Smooth muscle cell (in vitro differentiated cells): Measurements from ENCODE around the gene CIAO1. TPM values are rescaled to one million over a fixed set of nuclear protein-coding genes. Genes with fewer than 3 reads are reported as not detected.

ENCODE experiments used
- DNase-seq: peaks from one replicate; lab custom pipeline; 2025; ENCODE audit not compliant: unreplicated experiment; lab: John Stamatoyannopoulos, UW
- H2AFZ ChIP-seq: fragments of 200-600 bp; sonication (generic); 2 replicates; pipeline ENCODE4 v1.6.0; 2016; ENCODE audit warnings: antibody characterized with exemption, low read depth, mild to moderate bottlenecking
- H3F3A ChIP-seq: fragments of 200-600 bp; sonication (generic); 2 replicates; pipeline ENCODE4 v1.6.0; 2017; ENCODE audit warnings: antibody characterized with exemption, low read depth
- H3K27ac ChIP-seq: fragments of 200-600 bp; sonication (generic); 2 replicates; pipeline ENCODE4 v1.5.1; 2016; ENCODE audit warnings: low read depth, mild to moderate bottlenecking
- H3K27me3 ChIP-seq: fragments of 200-600 bp; sonication (generic); 2 replicates; pipeline ENCODE4 v1.6.1; 2016; ENCODE audit warnings: low read depth, mild to moderate bottlenecking
- H3K36me3 ChIP-seq: fragments of 200-600 bp; sonication (generic); 2 replicates; pipeline ENCODE4 v1.5.1; 2016; ENCODE audit warnings: low read depth
- H3K4me1 ChIP-seq: fragments of 200-600 bp; sonication (generic); 2 replicates; pipeline ENCODE4 v1.5.1; 2016; ENCODE audit warnings: low read depth
- H3K4me2 ChIP-seq: fragments of 200-600 bp; sonication (generic); 2 replicates; pipeline ENCODE4 v1.6.0; 2016; ENCODE audit warnings: mild to moderate bottlenecking
- H3K4me3 ChIP-seq: fragments of 200-600 bp; sonication (generic); 2 replicates; pipeline ENCODE4 v1.5.1; 2016; ENCODE audit warnings: mild to moderate bottlenecking
- H3K79me2 ChIP-seq: fragments of 200-600 bp; sonication (generic); 2 replicates; pipeline ENCODE4 v1.6.0; 2016; ENCODE audit warnings: low read depth, mild to moderate bottlenecking
- H3K9ac ChIP-seq: fragments of 200-600 bp; sonication (generic); 2 replicates; pipeline ENCODE4 v1.6.0; 2016; ENCODE audit warnings: low read depth
- H3K9me3 ChIP-seq: fragments of 200-600 bp; sonication (generic); replicated peaks from 2 replicates; pipeline ENCODE4 v1.5.1; 2016; ENCODE audit warnings: low read depth
- H4K20me1 ChIP-seq: fragments of 200-600 bp; sonication (generic); 2 replicates; pipeline ENCODE4 v1.6.0; 2016; ENCODE audit warnings: low read depth
- WGBS: methylation state at CpG from one replicate; pipeline ENCODE4 v1.1.7; 2016; ENCODE audit warnings: low lambda C conversion rate; 5-methylcytosine and 5-hydroxymethylcytosine counted together
- polyA plus RNA-seq: library from polyadenylated mRNA; unstranded; fragments of >200 nt; fragmentation: Nextera tagmentation; extraction: Ambion mirVana; gene quantifications from 2 replicates; pipeline ENCODE4 v1.2.1, GENCODE V29; 2016
- total RNA-seq: library from RNA; depleted of rRNA; stranded (reverse); fragments of >200 nt; gene quantifications from 2 replicates; pipeline ENCODE4 v1.2.3, GENCODE V29; 2014
- TF ChIP-seq, protein P1 (sequence below): fragments of 200-600 bp; sonication (generic); IDR thresholded peaks from 2 replicates; pipeline ENCODE4 v1.5.1; 2017; ENCODE audit warnings: borderline replicate concordance, mild to moderate bottlenecking, antibody characterized with exemption; ENCODE audit not compliant: insufficient read depth, poor library complexity, severe bottlenecking

Gene CIAO1
- total and polyA plus RNA-seq, 2 experiments from 2014 or later: 48.6 to 56.2 TPM

DNA sequence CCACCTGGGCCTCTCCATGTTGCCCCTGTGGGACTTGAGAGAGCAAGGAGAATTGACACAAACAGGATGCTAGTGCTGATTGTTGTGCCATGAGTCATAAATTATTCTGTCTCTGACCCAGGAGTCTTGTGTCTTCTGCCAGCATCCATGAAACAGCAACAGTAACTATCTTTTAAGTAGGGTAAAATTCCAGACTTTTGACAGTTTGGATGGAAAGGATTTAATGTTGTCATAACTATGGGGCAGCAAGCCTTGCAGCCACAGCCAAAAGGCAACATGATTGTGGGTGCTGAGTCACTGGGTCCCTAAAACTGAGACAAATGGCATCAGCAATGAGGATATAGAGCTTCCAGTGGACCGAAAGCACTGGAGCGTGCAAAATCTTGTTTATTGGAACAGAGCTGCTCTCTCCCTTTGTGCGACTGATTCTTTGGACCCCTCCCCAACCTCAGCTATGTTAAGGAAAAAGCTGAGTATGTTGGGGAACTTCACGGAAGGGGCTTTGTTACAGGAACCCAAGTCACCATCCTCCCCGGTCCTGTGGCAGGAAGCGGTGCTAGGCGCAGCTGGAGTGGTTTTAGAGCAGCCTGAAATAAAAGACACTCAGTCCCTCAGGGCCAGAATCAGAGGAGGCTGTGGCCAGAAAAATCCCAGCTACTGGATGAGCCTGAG lies 49.5 kb downstream of the CIAO1 start:
- no peak overlapping the region for H3K27ac ChIP-seq
- no peaks in the 10 kb centered on the region for H3K36me3 ChIP-seq
- no peaks in the 10 kb centered on the region for H3K9me3 ChIP-seq
- 90% methylated on average over 7 of the region's 7 CpGs for WGBS
- H3K4me2 ChIP-seq: no peak overlapping the region
- H3K79me2 ChIP-seq: no peaks in the 10 kb centered on the region
- no peaks in the 10 kb centered on the region for H4K20me1 ChIP-seq
- DNase-seq: no peak
- peaks cover 28% of the 10 kb centered on the region for H3K27me3 ChIP-seq
- no peaks in the 10 kb centered on the region for H3K4me1 ChIP-seq
- TF ChIP-seq, protein P1, sequence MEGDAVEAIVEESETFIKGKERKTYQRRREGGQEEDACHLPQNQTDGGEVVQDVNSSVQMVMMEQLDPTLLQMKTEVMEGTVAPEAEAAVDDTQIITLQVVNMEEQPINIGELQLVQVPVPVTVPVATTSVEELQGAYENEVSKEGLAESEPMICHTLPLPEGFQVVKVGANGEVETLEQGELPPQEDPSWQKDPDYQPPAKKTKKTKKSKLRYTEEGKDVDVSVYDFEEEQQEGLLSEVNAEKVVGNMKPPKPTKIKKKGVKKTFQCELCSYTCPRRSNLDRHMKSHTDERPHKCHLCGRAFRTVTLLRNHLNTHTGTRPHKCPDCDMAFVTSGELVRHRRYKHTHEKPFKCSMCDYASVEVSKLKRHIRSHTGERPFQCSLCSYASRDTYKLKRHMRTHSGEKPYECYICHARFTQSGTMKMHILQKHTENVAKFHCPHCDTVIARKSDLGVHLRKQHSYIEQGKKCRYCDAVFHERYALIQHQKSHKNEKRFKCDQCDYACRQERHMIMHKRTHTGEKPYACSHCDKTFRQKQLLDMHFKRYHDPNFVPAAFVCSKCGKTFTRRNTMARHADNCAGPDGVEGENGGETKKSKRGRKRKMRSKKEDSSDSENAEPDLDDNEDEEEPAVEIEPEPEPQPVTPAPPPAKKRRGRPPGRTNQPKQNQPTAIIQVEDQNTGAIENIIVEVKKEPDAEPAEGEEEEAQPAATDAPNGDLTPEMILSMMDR: no peak
- H3F3A ChIP-seq: no peaks in the 10 kb centered on the region
- H2AFZ ChIP-seq: no peak overlapping the region
- no peak overlapping the region for H3K9ac ChIP-seq
- no peak overlapping the region for H3K4me3 ChIP-seq

DNA sequence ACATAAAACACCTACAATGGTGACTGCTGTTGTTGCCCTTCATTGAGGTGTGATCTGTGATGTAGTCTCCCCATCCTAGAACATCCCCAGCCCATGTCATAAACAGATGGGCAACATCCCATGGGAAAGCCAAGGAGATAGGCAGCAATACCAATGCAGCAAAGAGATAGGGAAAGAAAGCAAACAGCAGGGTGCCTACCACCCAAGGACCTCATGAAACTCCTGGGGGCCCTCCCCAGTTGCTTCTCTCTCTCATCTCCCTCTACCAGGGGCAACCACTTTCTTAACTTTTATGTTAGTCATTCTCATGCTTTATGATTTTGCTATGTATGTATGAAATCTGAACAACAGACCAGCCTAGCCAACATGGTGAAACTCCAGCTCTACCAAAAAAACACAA lies 51.0 kb downstream of the CIAO1 start:
- Histone ChIP-seq H3K27ac (no peak overlapping the region), H3K9me3 (no peaks in the 10 kb centered on the region)
- no peak for DNase-seq

DNA sequence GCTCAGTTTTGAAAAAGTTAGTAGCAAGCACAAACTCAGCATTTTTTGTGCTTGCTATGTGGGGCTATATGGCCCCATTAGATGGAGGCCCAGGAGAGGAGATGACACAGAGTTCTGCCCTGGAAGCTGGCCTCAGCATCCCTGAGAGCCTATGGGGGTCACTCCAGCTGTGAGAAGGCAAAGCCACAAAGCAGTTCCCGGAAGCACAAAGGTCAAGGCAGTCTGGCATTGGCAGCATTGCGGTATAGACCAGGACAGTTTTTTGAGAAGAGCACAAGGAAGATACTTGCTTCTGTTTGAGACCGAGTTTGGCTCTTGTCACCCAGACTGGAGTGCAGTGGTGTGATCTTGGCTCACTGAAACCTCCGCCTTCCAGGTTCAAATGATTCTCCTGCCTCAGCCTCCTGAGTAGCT lies 51.6 kb downstream of the CIAO1 start:
- no peak overlapping the region for H3K27ac ChIP-seq
- H3K9me3 ChIP-seq: no peaks in the 10 kb centered on the region
- TF ChIP-seq, protein P1: no peak
- H3F3A ChIP-seq: no peaks in the 10 kb centered on the region
- H3K9ac ChIP-seq: no peak overlapping the region
- H3K27me3 ChIP-seq: peaks cover 49% of the 10 kb centered on the region
- no peak overlapping the region for H2AFZ ChIP-seq
- H3K79me2 ChIP-seq: no peaks in the 10 kb centered on the region
- H3K4me1 ChIP-seq: peaks cover 6% of the 10 kb centered on the region
- H4K20me1 ChIP-seq: no peaks in the 10 kb centered on the region
- no peak overlapping the region for H3K4me2 ChIP-seq
- no peaks in the 10 kb centered on the region for H3K36me3 ChIP-seq
- H3K4me3 ChIP-seq: no peak overlapping the region
- WGBS: 96% methylated on average over 4 of the region's 4 CpGs
- no peak for DNase-seq

More for the DNA sequence above, 51.0 kb downstream of the CIAO1 start:
- Histone ChIP-seq H3K4me2 (no peak overlapping the region), H4K20me1 (no peaks in the 10 kb centered on the region), H3K79me2 (no peaks in the 10 kb centered on the region), H2AFZ (no peak overlapping the region), H3K36me3 (no peaks in the 10 kb centered on the region), H3K4me1 (peaks cover 6% of the 10 kb centered on the region), H3K9ac (no peak overlapping the region), H3K4me3 (no peak overlapping the region), H3K27me3 (peaks cover 43% of the 10 kb centered on the region), H3F3A (no peaks in the 10 kb centered on the region)
- TF ChIP-seq, protein P1: no peak

DNA sequence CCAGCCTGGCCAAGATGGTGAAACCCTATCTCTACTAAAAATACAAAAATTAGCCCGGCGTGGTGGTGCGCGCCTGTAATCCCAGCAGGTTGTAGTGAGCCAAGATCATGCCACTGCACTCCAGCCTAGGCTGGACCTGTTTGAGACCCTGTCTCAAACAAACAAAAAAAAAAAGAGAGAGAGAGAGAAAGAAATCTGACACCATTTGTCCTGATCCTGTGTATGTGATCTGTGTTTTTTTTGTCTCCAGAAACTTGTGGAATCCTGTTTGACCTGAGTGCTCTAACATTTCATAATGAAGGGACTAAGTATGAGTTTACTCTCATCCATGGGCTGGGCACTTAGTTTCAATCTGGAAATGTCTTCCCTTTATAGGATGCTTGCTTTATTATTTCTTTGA lies 52.7 kb downstream of the CIAO1 start:
- WGBS: 98% methylated on average over 4 of the region's 4 CpGs
- Histone ChIP-seq H3K27ac (no peak overlapping the region), H3K9ac (no peak overlapping the region), H3K79me2 (no peaks in the 10 kb centered on the region), H3K9me3 (no peaks in the 10 kb centered on the region), H3K4me2 (no peak overlapping the region), H3F3A (no peaks in the 10 kb centered on the region), H3K4me3 (no peak overlapping the region), H3K4me1 (peaks cover 6% of the 10 kb centered on the region), H3K36me3 (no peaks in the 10 kb centered on the region), H2AFZ (no peak overlapping the region), H3K27me3 (peaks cover 60% of the 10 kb centered on the region), H4K20me1 (no peaks in the 10 kb centered on the region)
- TF ChIP-seq, protein P1: no peak
- no peak for DNase-seq
